GM18867 (cell line): Measurements from ENCODE around the gene REEP3.
A peak's percentile ranks its signal among the peaks of the same experiment; 100 is the strongest.
"Not testable (repeated sequence)": the region's sequence is repeated elsewhere in the genome, so short reads cannot be mapped to it uniquely, and the experiment has no call there.

Experiments
- ATAC-seq: cut with Tn5 transposase; IDR thresholded peaks from one replicate; pipeline ENCODE4 v1.9.1; 2021; ENCODE audit warnings: mild to moderate bottlenecking, moderate library complexity; ENCODE audit not compliant: unreplicated experiment

Gene REEP3

GRCh38 chr10:63661347-63661746, 140.1 kb downstream of the REEP3 start:
- no peak for ATAC-seq

GRCh38 chr10:63664341-63664885, 143.2 kb downstream of the REEP3 start:
- ATAC-seq = no peak

GRCh38 chr10:63665006-63665580, 143.9 kb downstream of the REEP3 start:
- not testable (repeated sequence) for ATAC-seq

- no peak for ATAC-seq
Measured at GRCh38 chr10:63665670-63666134, 144.5 kb downstream of the REEP3 start.

- peak; percentile 93 for ATAC-seq
Measured at GRCh38 chr10:63666836-63667383, 145.7 kb downstream of the REEP3 start.

GRCh38 chr10:63667596-63668480, 146.6 kb downstream of the REEP3 start:
- no peak for ATAC-seq

GRCh38 chr10:63670291-63670898, 149.2 kb downstream of the REEP3 start:
- ATAC-seq = no peak

GRCh38 chr10:63671317-63671937, 150.2 kb downstream of the REEP3 start:
- no peak for ATAC-seq

GRCh38 chr10:63672491-63672890, 151.3 kb downstream of the REEP3 start:
- no peak for ATAC-seq

- no peak for ATAC-seq
Measured at GRCh38 chr10:63673246-63673645, 152.0 kb downstream of the REEP3 start.

GRCh38 chr10:63673846-63674245, 152.6 kb downstream of the REEP3 start:
- no peak for ATAC-seq
